ENCODE data around the gene SLC25A21.

GRCh38 chr14:37138898-37139297 lies 33.5 kb downstream of the SLC25A21 start:
- TF ChIP-seq EZH2phosphoT487 (IDR thresholded peaks at IDR 0.05; ENCODE audit: borderline replicate concordance, low read length) = no peak
- no peak for TF ChIP-seq CTCF (IDR thresholded peaks at IDR 0.05; ENCODE audit: low read depth, low read length, poor library complexity, severe bottlenecking)

All from DOHH2 (cell line).